GM20000 (cell line): ENCODE measurements around the gene CHRD.

ENCODE experiments used
- DNase-seq: peaks from one replicate; pipeline ENCODE4 v3.0.0; 2012; ENCODE audit warnings: low spot score
- TF ChIP-seq, protein P1 (sequence below): IDR thresholded peaks from 2 replicates; pipeline ENCODE4 v1.5.1; 2012; ENCODE audit warnings: mild to moderate bottlenecking, control low read depth; ENCODE audit errors: extremely low read depth, missing control alignments

The CHRD gene

GRCh38 chr3:184341925-184342324 lies 37.9 kb upstream of the CHRD start:
- DNase-seq = no peak
- TF ChIP-seq, protein P1, sequence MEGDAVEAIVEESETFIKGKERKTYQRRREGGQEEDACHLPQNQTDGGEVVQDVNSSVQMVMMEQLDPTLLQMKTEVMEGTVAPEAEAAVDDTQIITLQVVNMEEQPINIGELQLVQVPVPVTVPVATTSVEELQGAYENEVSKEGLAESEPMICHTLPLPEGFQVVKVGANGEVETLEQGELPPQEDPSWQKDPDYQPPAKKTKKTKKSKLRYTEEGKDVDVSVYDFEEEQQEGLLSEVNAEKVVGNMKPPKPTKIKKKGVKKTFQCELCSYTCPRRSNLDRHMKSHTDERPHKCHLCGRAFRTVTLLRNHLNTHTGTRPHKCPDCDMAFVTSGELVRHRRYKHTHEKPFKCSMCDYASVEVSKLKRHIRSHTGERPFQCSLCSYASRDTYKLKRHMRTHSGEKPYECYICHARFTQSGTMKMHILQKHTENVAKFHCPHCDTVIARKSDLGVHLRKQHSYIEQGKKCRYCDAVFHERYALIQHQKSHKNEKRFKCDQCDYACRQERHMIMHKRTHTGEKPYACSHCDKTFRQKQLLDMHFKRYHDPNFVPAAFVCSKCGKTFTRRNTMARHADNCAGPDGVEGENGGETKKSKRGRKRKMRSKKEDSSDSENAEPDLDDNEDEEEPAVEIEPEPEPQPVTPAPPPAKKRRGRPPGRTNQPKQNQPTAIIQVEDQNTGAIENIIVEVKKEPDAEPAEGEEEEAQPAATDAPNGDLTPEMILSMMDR = no peak

DNA sequence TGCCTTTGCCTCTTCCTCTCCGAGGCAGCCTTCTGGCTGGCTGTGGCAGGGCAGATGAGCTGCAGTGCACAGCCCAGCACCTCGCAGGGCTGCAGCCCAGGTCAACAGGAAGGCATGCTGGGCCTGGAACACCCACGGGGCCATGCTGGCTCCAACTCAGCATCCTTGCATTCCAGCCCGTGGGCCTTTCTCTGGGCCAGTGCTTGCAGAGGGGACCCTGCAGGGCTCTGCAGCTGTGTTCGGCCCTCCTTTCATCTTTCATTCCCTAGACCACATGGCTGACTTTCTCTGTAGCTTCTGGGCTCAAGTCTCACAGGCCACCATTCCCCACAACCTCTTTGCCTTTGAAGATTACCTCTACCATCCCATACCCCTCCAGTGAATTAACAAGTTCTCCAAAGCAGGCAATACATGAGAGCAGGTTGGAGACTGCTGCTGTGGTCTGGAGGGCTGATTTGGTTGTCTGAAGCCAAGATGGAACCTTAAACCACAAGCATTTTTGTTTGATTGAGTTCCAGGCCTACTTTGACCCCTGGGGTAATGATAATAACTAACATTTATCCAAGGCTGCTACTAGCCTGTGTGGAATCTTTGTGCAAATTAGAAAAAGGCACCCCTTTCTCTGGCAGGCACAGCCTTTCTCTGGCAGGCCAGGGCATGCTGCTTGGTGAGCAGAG lies 36.5 kb upstream of the CHRD start:
- TF ChIP-seq, protein P1 = no peak
- DNase-seq = no peak

DNA sequence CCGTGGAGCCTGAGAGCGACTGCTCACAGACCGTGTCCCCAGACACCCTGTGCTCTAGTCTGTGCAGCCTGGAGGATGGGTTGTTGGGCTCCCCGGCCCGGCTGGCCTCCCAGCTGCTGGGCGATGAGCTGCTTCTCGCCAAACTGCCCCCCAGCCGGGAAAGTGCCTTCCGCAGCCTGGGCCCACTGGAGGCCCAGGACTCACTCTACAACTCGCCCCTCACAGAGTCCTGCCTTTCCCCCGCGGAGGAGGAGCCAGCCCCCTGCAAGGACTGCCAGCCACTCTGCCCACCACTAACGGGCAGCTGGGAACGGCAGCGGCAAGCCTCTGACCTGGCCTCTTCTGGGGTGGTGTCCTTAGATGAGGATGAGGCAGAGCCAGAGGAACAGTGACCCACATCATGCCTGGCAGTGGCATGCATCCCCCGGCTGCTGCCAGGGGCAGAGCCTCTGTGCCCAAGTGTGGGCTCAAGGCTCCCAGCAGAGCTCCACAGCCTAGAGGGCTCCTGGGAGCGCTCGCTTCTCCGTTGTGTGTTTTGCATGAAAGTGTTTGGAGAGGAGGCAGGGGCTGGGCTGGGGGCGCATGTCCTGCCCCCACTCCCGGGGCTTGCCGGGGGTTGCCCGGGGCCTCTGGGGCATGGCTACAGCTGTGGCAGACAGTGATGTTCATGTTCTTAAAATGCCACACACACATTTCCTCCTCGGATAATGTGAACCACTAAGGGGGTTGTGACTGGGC lies 35.1 kb upstream of the CHRD start:
- DNase-seq = no peak
- TF ChIP-seq, protein P1 = no peak

- peak; percentile 45 for DNase-seq
- TF ChIP-seq, protein P1 = no peak
Measured at GRCh38 chr3:184345317-184346144, 34.3 kb upstream of the CHRD start.

- TF ChIP-seq, protein P1 = no peak
- DNase-seq = no peak
Measured at GRCh38 chr3:184346480-184347190, 33.2 kb upstream of the CHRD start.

GRCh38 chr3:184347321-184348056 lies 32.4 kb upstream of the CHRD start:
- TF ChIP-seq, protein P1 = no peak
- DNase-seq = no peak
